Measurements from ENCODE around the gene MACROD2.

GRCh38 chr20:15616626-15617025 is 1621.3 kb downstream of the MACROD2 start:
- TF ChIP-seq CTCF (IDR thresholded peaks at IDR 0.05) (no peak), POLR2A (IDR thresholded peaks at IDR 0.05) (no peak), POLR2AphosphoS5 (IDR thresholded peaks at IDR 0.05) (no peak), EP300 (IDR thresholded peaks at IDR 0.05) (no peak)

All from suprapubic skin (tissue), 4 donors.